ENCODE measurements around the gene MGMT.

MGMT gene

DNA sequence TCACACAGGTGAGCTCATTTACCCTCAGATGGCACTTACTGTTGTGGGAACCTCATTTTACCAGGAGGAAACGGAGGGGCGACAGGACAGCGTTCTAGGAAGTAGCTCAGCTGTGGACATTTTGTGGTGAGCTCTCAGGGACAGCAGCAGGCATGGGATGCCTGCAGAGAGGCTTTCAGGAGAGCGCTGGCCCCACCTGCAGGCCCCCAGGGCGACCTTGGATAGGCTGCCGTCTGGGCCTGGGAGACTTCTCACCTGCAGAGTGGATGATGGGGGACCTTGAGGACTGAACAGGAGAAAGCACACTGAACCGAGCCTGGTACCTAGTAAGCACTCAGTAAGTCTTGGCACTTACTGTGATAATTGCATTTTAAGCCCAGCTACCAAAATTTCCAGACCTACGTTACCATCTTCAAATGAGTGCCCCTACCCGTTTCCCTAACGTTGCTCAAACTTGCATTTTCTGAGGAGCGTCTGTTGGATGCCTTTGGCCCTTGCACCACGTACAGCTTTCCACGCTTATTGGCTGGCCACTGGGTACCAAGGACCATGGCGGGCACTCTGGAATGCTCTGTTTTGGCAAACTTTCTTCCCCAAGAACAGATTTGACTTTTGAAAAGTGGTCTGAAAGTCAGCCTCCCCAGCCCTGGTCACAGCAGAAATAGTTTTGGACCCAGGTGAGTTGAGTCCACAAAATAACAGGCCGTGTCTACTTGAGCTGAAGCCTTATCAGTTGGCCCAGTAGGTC lies 273.7 kb downstream of the MGMT start:
- no peak for DNase-seq (ENCODE audit: low spot score)

DNA sequence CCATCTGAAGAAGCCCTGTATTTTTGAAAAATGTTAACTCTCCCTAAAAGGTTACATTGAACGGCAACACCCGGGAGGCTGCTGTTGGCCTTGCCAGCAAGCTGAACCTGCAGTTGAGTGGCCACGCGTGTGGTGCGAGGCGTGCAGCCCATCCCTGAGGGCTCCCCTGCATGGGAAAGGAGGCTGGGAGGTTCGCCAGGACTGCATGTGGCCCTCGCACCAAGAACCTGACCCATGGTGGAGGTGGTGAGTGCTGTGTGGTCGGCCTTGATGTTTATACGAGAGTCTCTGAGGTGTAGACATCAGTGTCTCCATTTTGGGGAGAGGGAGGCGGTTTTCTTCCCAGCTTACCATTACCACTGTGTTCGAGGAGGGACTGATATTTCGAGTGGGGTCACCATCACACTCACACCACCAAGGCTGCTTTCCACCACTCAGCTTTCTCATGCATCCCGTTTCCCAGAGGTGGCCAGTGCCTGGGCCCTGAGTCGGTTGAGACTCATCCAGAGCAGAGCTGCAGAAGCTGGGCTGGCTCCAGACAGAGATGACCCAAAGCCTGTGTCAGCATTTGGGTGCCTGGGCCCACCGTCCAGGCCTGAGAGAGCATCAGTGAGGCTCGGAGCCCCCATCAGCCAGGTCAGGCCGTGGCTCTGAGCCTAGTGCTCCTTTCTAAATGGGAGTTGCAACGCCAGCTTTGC lies 274.4 kb downstream of the MGMT start:
- no peak for DNase-seq (ENCODE audit: low spot score)

DNA sequence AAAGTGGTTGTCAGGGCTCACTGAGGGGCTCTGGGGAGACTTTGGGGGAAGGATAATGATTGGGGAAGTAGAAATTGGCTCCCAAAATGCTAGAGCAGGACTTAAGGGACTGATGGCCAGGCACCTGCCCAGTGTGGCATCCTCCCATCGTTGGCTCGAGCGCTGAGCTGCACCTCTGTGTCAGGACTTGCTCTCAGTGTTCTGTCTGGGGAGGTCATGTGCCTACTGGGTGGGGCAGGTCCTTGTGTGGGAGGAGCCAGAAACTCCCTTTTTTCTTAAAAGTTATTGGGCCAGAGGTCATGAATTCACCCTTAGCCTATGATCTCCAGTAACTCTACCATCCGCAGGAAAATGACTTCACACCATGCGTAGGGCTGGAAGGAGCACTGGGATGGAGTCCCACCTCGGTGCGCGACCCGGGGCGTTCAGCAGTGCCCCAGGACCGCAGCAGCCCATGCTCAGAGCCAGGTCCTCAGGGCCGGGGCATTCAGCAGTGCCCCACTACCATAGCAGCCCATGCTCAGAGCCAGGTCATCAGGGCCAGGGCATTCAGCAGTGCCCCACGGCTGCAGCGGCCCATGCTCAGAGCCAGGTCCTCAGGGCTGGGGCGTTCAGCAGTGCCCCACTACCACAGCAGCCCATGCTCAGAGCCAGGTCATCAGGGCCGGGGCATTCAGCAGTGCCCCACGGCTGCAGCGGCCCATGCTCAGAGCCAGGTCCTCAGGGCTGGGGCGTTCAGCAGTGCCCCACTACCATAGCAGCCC lies 275.1 kb downstream of the MGMT start:
- DNase-seq (ENCODE audit: low spot score): no peak

DNA sequence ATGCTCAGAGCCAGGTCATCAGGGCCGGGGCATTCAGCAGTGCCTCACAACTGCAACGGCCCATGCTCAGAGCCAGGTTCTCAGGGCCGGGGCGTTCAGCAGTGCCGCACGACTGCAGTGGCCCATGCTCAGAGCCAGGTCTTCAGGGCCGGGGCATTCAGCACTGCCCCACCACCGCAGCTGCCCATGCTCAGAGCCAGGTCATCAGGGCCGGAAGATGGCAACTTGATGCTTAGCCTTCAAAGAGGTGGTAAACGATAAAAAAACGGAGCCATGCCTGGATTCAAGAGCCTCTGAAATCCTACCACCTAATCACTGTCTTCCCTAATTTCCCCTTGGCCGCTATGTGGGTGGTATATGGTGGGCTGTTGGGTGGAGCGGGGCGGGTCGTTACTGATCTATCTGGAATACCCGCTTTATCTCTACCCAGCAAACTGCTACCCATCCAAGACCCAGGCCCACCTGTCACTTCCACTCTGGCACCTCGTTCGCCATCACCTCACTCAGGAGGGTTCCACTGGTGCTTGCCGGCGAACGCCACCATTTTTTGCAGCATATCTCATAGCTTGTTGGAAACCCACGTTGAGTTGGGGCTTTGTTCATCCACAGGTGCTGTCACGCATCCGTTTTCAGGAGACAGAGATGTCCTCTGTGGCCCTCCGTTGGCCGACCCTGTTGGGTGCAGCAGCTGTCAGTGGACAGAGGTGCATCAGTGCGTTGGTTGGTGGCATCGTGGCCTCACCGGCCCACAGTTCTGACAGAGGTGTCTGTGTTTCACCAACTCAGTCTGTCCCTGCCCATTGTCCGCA lies 275.9 kb downstream of the MGMT start:
- no peak for DNase-seq (ENCODE audit: low spot score)

DNA sequence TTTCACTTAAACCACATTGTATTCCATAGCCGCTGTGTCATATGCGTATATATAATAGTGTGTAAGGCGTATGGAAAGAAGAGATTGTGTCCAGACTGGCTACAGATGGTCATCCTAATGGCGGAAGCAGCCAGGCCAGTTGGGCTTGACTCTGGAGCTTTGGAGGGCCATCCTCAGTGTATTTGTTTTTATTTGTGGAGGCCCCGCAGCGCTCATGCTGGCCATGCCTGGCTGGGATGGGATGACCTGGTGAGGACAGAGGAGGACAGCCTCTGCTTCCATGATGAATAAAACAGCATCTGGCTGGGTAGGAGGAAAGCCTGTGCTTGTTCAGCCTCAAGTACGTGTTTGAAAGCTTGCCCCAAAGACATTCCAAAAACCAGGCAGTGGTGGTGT lies 276.7 kb downstream of the MGMT start:
- no peak for DNase-seq (ENCODE audit: low spot score)

DNA sequence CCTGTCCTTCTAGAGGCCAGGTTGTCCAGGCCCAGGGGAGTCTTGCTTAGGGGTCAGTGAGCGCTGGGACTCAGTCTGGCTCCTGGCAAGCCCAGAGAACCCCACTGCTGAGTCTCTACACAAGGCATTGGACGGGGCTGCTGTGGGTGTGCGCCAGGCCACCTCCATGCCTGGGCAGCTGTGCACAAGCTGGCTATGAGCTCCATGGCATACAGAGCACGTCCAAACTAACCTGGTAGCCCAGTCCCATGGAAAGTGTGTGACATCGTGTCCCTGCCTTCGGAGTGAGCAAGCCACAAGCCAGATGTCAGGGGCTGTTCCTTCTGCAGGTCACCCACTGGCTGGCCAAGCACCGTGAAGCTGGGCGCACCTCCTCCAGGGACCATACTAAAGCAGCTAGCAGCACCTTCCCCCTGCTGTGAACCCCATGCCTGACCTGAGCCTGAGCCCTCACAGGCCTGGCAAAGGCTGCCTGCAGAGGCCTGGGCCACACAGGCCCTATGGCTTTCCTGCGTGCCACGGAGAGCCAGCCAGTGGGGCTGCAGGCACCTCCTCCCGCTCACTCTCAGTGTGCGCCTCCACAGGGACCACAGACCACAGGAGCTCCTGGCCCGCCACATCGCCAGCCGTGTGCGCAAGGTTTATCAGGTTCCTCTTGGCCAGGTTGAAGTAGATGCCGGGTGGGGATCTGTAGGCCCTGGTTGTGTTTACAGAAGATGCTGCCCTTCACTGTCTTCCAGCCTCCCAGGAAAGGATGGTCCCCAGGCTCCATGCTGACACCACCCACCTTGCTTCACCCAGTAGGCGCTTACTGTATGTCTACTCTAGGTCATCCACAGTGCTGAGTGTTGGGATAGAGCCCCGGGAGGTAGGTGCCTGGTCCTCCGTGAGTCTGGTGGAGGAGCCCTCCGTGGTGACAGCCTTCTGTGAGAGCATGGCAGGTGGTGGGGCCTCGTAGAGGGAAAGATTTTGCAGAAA lies 277.4 kb downstream of the MGMT start:
- no peak for DNase-seq (ENCODE audit: low spot score)

DNA sequence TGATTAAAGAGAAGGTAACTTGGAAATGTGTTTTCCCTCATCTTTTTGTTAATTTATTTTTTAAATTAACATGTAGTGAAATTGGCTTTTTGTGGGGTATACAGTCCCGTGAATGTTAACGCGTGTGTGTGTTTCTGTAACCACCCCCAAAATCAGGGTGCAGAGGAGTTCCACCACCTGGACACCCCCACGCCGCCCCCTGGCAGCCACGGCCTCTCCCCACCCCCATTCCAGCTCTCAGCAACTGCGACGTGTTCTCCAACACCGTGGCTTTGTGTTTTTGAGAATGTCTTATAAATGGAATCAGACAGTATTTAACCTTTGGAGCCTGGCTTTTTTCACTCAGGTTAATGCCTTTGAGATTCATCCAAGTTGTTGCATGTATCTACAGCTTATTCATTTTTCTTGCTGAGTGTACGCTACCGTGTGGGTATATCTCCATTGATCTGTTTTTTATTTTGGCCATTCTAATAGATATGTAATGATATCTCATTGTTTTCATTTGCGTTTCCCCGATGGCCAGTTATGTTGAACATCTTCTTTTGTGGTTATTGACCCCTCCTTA lies 278.2 kb downstream of the MGMT start:
- no peak for DNase-seq (ENCODE audit: low spot score)

DNA sequence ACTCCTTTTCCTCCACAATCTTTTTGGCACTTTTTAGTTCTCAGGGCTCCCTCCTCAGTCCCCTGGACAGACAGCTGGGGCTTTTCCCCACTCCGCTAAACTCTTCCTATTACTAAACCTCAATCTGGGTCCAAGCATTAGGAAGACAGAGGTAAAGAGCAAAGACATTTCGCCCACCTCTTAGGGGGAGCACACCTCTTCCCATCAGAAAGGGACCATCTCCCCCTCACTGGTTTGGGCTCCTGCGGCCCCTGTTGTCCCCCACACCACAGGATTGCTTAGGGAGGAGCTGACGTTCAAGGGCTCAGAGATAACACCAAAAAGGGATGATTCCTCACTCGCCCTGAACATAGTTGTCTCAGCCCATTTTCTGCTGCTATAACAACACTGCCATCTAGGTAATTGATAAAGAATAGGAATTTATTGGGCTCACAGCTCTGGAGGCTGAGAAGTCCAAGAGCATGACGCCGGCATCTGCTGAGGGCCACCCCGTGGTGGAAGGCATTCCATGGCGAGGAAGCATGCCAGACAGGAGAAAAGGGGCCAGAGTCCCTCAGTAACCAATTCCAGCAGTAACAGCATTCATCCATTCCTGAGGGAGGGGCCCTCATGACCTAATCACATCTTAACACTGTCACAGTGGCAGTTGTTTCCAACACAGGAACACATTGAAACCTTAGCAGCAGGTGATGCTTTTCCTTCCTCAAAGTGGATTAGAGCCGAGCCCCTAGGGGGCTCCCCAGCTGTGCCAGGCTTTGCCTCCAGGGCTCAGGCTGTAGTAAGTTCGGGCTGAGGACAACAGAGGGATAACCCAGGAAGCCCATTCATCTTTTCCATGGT lies 287.4 kb downstream of the MGMT start:
- no peak for DNase-seq (ENCODE audit: low spot score)

DNA sequence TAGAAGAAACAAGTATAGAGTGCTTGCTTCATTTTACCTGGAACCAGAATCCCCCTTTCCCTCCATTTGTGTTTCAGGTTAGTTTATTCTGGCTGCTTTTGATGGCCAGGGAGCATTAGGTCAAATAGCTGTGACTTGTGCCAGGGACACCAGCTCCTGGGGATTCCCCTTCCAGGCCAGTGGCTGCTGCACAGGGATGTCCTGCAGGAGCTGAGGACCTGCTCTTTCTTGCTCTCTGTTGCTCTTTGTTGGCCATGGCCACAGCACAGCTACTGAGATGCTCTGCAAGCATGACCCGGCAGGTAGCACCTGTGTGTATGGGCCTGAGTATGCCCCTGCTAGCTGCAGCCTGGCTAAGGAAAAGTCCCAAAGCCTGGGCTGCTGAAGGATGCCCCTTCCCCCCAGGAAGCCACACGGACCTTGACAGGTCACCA lies 288.1 kb downstream of the MGMT start:
- no peak for DNase-seq (ENCODE audit: low spot score)

DNA sequence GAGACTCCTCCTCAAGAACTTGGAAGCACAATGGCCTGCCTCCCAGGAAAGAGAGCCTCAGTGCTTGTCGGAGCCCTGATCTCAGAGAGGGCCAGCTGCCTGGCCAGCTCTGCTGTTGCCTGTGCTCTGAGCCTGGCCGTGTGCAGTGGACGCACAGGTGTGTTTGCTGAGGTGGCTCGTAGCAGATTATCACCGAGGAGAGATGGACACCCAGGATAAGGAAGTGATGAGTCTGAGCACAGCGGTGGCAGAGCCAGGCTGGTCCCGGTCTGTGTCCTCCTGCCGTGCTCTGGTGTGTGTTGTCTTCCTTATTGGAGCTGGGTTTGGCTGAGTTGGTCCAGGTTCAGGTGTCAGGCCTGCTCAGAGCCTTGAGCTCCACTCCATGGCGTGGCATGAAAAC lies 288.6 kb downstream of the MGMT start:
- no peak for DNase-seq (ENCODE audit: low spot score)

DNA sequence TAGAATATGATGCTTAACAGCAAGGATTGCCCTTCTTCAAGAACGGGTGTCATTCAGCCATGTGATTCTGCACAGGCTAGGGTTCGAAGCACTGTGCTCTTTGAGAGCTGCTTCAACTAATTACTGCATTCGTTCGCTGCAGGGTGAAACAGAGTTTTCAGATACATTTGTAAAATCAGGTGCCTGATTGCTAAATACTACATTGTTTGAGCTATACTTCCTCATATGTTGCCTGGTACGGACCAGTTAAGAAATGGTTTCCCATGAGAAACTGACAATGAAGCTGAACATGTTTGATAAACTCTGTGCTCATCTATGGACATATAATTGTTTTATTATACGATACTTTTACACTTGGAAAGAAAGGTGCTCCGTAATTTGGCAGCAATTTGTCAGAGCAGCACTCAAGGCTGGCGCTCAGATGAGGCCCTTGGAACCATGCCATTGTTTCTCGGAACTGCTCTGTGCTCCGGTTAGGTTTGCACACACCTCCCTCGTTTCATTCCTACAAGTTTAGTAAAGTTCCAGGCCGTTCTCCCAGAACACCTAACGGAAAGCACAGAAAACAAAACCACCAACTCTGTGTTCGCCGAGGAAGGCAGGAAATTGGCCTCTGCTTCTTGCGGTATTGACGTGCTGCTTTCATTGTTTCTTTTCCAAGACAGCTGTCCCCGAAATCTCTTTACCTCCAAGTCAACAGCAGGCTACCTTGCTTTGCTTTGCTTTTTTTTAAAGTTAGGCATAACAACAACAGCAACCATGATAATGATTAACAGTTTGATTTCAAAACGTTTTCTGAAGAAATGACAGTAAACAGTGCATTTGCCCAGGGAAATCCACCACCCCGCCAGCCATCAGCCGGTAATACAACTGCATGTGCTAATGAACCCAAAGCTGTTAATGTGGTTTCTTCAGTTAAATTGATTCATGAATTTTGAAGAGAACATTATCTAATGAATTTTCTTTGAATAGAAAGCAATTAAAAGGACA lies 290.2 kb downstream of the MGMT start:
- DNase-seq (ENCODE audit: low spot score): no peak

DNA sequence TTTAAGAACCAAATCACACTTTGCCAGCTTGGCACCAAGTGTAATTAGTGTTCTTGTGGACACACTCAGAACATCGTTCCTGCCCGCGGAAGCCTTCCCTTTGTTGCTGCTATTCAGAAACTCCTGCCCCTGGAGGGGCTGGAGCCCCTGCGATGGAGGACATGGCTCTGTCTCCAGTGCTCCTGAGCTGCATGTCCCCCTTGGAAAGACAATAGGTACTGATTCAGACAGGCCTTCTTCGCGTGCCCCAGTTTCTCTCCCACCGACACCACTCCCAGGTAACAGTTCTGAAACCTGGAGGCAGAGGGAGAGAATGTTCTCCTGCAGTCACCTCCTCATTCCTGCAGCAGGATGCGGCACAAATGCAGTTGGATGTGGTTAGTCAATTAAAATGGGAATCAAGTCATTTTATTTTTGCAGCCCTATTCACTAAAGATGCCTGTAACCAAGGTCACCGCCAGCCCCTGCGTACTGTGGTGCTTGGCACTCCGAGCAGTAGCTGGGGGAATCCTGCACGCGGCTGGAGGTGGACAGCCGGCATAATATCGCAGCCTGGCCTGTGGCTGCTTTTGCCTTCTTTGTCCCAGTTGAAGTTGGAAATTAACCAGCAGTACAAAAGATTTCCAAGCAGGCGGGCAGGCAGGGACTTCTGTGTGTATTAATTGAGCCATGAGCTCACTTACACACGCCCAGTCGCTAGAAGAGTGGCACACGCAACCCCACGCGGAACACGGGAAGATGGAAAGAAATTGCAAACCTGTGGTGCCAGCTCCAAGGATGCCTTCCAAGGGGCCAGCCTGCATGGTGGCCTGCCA lies 291.4 kb downstream of the MGMT start:
- no peak for DNase-seq (ENCODE audit: low spot score)

DNA sequence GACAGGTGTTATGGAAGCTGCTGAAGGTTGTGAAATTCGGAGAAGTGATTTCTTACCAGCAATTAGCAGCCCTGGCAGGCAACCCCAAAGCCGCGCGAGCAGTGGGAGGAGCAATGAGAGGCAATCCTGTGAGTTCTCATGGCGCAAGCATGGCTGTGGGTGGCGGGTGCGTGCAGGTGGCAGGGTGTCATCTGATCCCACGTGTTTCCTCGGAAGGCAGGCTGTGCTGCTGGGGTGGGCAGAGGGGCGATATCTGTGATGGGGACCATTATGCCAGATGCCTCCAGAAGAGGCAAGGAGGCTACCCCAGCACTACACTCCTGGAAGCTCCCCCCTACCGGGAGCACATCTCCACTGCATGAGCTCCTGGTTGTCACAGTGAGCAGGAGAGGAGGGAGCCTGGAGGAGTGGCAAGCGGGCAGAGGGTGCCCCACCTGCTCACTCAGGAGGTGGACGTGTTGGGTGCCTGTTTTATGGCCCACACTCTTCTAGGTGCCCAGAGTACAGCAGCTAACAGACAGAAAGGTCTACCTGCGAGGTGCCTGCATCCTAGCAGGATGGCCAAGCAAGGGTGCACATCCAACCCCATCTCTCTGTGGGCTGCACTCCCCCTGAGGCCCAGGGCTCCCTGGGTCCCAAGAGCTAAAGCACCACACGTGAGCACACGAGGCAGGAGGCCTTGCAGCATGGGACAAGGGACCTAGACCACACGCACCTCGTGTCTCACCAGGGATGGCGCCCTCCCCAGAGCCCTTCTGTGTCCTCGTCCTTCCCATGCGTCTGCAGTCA lies 292.4 kb downstream of the MGMT start:
- no peak for DNase-seq (ENCODE audit: low spot score)

DNA sequence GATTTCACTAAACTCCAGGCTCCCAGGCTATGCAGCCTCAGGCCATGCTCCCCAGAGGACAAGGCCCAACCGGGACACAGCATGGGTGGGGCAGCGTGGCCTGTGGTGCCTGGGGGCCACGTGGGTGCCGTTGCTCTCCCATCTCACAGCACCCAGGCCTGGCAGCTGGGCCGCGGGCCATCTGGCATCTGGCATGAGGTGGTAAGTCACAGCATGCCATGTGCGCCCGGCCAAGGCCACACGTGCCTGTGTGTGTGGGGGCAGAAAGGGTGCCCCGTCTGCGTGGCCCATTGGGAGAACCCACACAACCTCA lies 292.9 kb downstream of the MGMT start:
- no peak for DNase-seq (ENCODE audit: low spot score)

DNA sequence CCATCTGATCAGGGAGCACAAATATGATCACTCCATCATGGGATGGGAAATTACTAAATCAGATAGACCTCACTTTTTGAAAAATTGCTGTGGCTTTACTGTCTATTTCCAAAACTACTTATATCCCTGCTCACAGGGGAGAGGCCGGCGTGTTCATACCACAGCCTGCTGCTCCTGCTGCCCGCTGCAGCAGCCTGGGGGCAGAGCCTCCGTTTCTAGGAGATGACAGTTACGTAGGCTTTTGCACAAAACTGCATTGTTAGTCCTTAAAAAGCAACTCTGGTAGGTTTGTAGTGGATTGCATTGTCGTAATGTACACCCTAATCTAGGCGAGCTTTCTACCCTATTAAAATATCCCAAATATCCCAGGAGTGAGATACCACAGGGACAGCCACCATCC lies 293.4 kb downstream of the MGMT start:
- DNase-seq (ENCODE audit: low spot score): no peak

DNA sequence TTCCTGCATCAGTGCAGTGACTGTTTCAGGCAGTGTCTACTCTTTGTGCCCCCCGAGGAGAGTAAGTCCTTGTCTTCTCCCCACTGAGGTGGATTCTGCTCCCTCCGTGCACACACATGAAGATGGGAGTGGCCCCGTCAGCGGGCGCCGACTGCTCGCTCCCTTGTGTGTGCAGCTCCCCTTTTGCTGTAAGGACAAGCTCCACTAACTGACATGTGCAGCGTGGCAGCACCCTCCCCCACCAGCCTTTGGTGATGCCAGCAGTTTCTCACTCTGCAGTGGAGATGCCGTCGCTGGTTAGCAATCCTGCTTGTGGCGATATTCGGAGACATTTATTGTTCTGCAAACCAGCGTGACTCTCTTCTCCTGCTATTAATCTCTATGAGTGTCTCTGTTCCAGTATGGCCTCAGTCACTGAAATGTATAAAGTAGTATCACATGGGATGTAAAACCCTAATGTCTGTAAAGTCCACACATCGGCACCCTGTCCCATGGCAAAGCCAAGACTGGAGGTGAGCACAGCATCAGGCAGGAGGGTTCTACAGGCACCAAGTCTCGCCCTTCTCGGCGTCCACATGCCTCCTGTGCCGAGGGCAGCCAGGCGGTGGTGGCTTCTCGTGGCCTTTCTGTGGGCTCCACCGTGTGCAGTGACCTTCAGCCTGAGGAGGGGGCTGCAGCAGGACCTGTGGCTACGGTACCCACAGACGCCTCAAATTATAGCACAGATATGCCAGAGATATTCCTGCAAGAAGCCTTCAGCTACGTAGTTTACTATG lies 294.3 kb downstream of the MGMT start:
- DNase-seq (ENCODE audit: low spot score): no peak

Data from germinal center (tissue), 1 donor.